Stimulated activated naive CD8-positive, alpha-beta T cell treated with anti-CD3 and anti-CD28 coated beads, Interleukin-15, Interleukin-2, amounts not matched to agents 100 U/mL and 50 U/mL, for 24 hours (primary cell): Measurements from ENCODE around the gene ZC3H8.

Experiments used
- ATAC-seq: fragments of 150-1000 bp; cut with Tn5 transposase; one replicate; pipeline ENCODE4 v1.10.0; 2021
- DNase-seq: peaks from one replicate; pipeline ENCODE4 v3.0.0; 2021

The ZC3H8 gene

GRCh38 chr2:112164876-112165275 is 90.0 kb downstream of the ZC3H8 start:
- ATAC-seq (no peak), DNase-seq (no peak)

GRCh38 chr2:112163541-112163981 is 91.3 kb downstream of the ZC3H8 start:
- no peak for ATAC-seq
- no peak for DNase-seq

GRCh38 chr2:112162956-112163355 is 91.9 kb downstream of the ZC3H8 start:
- no peak for ATAC-seq

GRCh38 chr2:112162341-112162740 is 92.5 kb downstream of the ZC3H8 start:
- DNase-seq: no peak
- ATAC-seq: no peak

More at GRCh38 chr2:112162956-112163355, 91.9 kb downstream of the ZC3H8 start:
- no peak for DNase-seq
